GM03348 (cell line): ENCODE data around the gene PID1.

ENCODE experiments used
- DNase-seq: peaks from one replicate; pipeline ENCODE4 v3.0.0; 2012; ENCODE audit warnings: low spot score

PID1 gene

DNA sequence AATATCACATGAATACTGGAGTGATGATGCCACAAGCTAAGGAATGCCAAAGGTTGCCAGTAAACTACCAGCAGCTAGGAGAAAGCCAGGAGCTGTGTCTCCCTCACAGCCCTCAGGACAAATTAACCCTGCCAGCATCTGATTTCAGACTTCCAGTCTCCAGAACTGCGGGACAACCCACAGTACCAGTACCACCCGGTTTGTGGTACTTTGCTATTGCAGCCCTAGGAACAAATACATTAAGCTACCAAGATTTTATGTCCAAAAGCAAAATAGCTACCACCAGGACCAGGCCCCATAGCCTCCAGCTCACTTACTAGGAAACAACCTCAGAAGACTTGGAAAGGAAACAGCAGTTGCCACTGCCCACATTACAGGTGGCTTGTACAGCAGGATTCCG lies 10.0 kb downstream of the PID1 start:
- no peak for DNase-seq

GRCh38 chr2:229257985-229258384 lies 13.1 kb downstream of the PID1 start:
- DNase-seq, result no peak

DNA sequence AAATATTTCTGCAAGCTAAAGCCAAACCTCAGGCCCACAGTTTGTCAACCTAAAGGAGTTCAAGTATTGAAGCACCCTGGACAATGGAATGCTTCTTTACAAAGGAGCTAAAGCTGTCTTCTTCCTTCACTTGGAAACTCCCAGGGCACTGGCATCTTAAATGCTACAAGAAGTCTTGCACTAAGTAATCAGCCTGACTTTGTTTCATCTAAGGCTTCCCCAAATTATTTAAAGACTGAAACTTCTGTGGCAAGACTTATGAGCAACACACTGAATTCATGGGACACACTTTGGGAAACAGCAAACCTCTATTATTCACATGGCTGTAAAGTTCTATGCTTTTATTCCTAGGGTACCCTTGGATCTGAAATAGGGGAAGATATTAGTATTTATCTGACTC lies 14.7 kb downstream of the PID1 start:
- no peak for DNase-seq

- DNase-seq, result no peak
These were observed 16.9 kb downstream of the PID1 start for GRCh38 chr2:229254206-229254605.

DNA sequence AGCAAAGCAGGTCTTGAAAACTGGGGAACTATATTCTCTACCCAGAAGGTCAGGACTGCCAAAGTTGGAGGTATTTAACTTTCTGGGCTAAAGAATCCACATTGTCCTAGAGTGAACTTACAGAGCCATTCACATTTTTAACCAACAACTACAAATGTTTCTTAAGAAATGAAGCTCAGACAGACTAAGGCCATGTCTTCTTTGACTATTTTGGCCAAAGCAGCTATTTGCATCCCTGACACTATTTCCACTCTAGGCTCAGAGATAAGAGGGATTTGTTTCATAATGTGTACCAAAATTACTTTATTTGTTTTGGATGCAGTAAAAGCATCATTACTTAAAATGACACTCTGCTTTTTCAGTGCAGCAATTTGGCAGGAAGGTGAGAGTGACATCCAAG lies 18.1 kb downstream of the PID1 start:
- DNase-seq, result no peak

DNA sequence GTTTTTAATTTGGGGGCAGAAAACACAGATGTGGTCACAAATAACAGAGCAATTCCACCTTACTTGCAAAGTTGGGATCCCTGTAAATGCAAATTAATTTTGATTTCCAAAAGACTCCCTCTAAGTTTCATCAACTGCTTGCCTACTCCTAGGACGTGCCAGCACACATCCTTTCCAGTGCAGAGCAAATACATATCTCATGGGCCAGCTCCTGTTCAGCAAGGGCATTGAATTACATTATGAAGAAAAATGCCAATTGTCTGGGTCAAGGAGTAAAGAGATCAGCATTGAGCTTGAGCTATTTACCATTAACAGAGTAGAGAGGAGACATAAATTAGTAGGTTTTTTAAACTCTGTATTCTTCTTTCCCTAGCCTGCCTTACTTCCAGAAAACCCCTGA lies 18.8 kb downstream of the PID1 start:
- DNase-seq, result no peak

DNA sequence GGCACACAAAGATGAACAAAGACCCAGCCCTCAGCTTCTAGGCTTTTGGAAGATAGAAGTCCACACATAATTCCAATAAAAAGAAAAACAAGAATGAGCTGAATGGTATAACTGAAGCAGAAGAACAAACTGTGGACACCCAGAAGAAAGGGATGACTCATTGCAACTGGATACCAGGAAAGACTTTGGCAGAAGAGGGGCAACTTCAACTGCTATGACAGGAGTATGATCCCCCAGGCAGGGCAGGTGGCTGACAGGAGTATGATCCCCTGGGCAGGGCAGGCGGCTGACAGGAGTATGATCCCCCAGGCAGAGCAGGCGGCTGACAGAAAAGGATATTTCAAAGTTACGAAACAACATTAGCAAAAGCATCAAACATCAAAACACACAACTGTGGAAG lies 21.6 kb downstream of the PID1 start:
- no peak for DNase-seq

DNA sequence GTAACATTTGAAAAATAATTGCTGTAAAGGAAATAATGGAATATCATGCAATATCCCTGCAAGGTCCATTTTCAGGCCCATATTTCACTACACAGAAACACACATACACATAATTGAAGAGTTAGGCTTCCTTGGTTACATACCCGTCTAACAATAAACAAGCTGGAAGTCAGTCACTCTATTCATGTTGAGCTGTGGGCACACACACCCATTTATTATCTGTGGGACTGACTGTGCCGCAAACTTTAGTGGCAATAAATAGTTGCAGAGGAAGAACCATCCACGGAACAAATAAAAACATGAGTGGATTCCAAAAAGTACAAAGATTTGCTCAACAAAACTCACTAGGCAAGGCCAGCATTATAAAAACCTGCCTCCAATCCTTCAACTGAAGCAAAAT lies 24.8 kb downstream of the PID1 start:
- DNase-seq, result no peak

DNA sequence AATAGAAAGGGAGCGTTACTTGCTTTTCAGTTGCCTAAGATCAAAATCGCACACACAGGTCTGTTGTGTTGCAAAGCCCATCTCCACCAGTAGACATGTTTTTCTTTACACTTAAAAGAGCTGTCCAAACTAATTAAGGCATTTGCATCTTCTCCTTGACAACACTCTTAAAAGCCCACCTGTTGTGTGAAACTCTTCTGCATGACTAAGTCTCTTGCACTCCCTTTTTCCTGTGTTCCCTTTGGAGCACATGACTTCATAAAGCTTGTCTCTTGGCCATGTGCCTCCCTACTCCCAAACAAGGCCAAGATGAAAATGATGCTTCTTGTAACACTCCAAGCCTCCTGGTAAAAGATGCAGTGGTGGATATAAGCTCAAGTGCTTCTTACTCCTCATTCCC lies 26.1 kb downstream of the PID1 start:
- DNase-seq, result no peak

- no peak for DNase-seq
These were observed 27.1 kb downstream of the PID1 start for GRCh38 chr2:229243890-229244560.

- no peak for DNase-seq
These were observed 30.0 kb downstream of the PID1 start for GRCh38 chr2:229240984-229241491.

DNA sequence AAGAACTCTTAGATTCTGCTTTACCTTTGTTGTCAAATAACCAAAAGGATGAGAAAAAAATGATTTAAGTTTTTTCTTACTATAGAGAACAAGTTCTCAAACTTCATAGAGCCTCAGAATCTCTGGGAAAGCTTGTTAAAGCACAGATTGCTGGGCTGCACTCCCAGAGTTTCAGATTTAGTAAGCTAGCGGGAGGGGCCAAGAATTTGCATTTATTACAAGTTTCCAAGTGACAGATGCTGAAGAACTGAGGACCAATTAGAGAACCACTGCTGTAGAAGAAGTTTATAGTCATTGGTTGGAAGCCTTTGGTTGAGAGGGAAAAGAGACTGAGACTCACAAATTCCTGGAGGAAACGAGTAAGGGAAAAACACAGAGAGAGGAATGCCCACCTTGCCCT lies 32.1 kb downstream of the PID1 start:
- DNase-seq, result no peak

DNA sequence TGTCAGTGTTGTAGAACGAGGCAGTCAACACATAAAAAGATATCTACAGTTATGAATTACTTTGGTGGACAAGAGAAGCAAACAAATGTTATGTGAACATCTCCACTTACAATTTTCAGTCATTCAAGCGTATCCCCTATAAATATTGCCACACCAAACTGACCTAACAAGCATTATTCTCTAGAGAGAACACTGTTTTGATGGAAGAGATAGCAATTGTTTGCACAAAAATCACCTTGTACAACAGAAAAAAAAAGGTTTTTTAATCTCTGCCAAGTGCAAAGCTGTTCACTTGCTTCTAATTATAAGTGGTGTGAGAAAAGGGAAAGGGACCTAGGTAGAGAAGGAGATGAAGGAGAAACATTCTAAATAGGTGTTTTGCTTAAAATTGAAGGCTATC lies 33.8 kb downstream of the PID1 start:
- DNase-seq, result no peak

GRCh38 chr2:229235131-229235914 lies 35.8 kb downstream of the PID1 start:
- peak; percentile 40 for DNase-seq

DNA sequence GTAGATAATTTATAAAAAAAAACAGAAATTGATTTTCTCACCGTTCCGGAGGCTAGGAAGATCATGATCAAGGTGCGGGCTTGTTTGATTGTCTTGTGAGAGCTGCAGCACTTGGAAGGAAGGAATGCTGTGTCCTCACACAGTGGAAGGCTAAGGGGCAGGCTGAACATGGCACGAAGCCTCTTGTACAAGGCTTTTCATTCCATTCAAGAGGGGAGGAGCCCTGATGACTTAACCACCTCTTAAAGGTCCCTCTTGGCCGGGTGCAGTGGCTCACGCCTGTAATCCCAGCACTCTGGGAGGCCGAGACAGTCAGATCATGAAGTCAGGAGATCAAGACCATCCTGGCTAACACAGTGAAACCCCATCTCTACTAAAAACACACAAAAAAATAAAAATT lies 39.2 kb downstream of the PID1 start:
- no peak for DNase-seq

- DNase-seq, result no peak
These were observed 39.7 kb downstream of the PID1 start for GRCh38 chr2:229231328-229231868.

DNA sequence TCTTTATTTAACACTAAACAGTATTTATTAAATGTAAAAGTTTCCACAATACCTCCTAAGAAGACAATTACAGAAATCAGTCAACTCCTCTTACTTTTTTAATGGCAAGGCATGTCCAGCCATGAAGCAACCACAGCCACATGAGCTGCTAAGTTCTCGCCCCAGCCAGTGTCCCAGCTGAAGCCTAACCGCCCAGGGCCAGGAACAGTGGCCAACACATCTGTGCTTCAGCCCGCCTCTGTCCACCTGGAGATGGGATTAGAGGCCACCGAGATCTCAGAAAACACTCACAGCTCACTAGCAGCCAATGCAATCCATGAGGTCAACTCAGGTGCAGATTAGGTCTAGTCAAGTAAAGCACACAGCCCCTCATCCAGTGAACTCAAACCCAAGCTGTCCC lies 40.2 kb downstream of the PID1 start:
- DNase-seq, result no peak

GRCh38 chr2:229230256-229230655 lies 40.8 kb downstream of the PID1 start:
- DNase-seq, result no peak

- no peak for DNase-seq
These were observed 44.7 kb downstream of the PID1 start for GRCh38 chr2:229226382-229226781.

DNA sequence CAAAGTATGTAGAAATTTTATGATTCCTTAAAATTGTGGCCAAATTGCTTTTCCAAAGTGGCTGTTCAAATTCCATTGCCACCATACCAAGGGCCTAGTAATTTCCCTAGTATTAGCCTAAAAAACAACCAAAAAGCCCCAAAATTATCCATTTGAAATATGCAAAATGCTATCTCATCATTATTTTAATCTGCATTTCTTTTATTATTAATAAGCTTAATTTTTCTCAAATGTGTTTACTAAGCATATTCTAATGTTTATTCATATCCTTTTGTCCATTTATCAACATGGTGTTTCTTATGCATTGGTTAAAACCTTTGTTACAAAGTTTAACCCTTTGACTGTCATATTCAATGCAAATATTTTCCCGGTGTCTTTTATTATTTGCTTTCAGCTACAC lies 48.0 kb downstream of the PID1 start:
- no peak for DNase-seq

DNA sequence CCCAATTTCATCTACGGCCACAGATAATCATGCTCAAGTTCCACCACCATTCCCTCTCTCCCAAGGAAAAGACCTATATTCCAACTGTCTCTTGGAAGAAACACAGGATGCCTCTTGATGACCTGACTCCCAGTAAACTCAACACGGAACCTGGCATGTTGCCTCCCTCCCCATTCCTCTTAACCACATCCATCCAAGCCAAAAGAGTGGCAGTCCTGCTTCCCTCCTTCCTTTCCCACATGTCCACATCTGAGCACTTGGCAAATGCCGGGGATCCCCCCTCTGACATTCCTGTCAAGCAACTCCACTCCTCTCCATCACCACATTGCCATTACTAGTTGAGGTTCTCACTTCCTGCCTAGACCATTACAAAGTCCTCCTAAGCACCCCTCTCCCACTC lies 49.4 kb downstream of the PID1 start:
- DNase-seq, result no peak

- no peak for DNase-seq
These were observed 50.8 kb downstream of the PID1 start for GRCh38 chr2:229220254-229220653.

GRCh38 chr2:229218329-229218921 lies 52.7 kb downstream of the PID1 start:
- DNase-seq, result no peak
